IMR-90 (cell line): ENCODE measurements around the gene GLCCI1.

Source experiments
- CEBPB ChIP-seq: IDR thresholded peaks from 2 replicates; pipeline ENCODE4 v1.6.1; 2012; ENCODE audit warnings: low read depth, low read length, improper control_type of control experiment
- CHD1 ChIP-seq: IDR thresholded peaks from 2 replicates; pipeline ENCODE4 v1.6.1; 2012; ENCODE audit warnings: low read depth, low read length, improper control_type of control experiment
- CTCF ChIP-seq: conservative IDR thresholded peaks from 2 replicates; pipeline ENCODE4 v1.5.1; 2012; ENCODE audit warnings: mild to moderate bottlenecking, low read depth, low read length, improper control_type of control experiment
- ELK1 ChIP-seq: fragments of 150-350 bp; IDR thresholded peaks from 2 replicates; pipeline ENCODE4 v1.6.1; 2016; ENCODE audit warnings: low read depth, mild to moderate bottlenecking, low read length, moderate library complexity, borderline replicate concordance
- POLR2A ChIP-seq: IDR thresholded peaks from 2 replicates; pipeline ENCODE4 v1.6.1; 2012; ENCODE audit warnings: mild to moderate bottlenecking, low read depth, low read length

GRCh38 chr7:8113184-8113583 is 144.6 kb downstream of the GLCCI1 start:
- no peak for TF ChIP-seq CEBPB
- no peak for TF ChIP-seq CTCF
- no peak for TF ChIP-seq CHD1
- no peak for TF ChIP-seq ELK1
- TF ChIP-seq POLR2A, result no peak
